ENCODE data around the gene SLC35D1. TPM values are rescaled to one million over a fixed set of nuclear protein-coding genes. Genes with fewer than 3 reads are reported as not detected.

Gene SLC35D1
- total and polyA plus RNA-seq, 4 donors, result 12.3 to 15.0 (median 13.5) TPM

- H3K27ac ChIP-seq (ENCODE audit: low read depth, low read length), result peak overlapping the region; percentile 95
- no peaks in the 10 kb centered on the region for H3K9me3 ChIP-seq (ENCODE audit: control insufficient read depth, insufficient read depth, low read length)
- peak in 1 of 6 donors; percentile 33 for DNase-seq (ENCODE audit: low read depth in 4 of 6, low spot score in 6 of 6)
- no peaks in the 10 kb centered on the region for H3K27me3 ChIP-seq (ENCODE audit: control insufficient read depth, insufficient read depth, low read length)
- H3K4me1 ChIP-seq (ENCODE audit: control insufficient read depth, insufficient read depth, low read length), result no peaks in the 10 kb centered on the region
- 0% methylated on average over 34 of the region's 34 CpGs for WGBS (ENCODE audit: insufficient coverage)
- H3K36me3 ChIP-seq (ENCODE audit: control insufficient read depth, insufficient read depth, low read length), result peaks cover 5% of the 10 kb centered on the region
- peak overlapping the region; percentile 79 for H3K4me3 ChIP-seq (ENCODE audit: low read depth, low read length)
Observed at GRCh38 chr1:67053535-67053784, 488 bp downstream of the SLC35D1 start.

- Histone ChIP-seq H3K4me3 (ENCODE audit: low read depth, low read length) (peak overlapping the region; percentile 79), H3K27me3 (ENCODE audit: control insufficient read depth, insufficient read depth, low read length) (no peaks in the 10 kb centered on the region), H3K36me3 (ENCODE audit: control insufficient read depth, insufficient read depth, low read length) (peaks cover 5% of the 10 kb centered on the region), H3K4me1 (ENCODE audit: control insufficient read depth, insufficient read depth, low read length) (no peaks in the 10 kb centered on the region), H3K27ac (ENCODE audit: low read depth, low read length) (peak overlapping the region; percentile 89), H3K9me3 (ENCODE audit: control insufficient read depth, insufficient read depth, low read length) (no peaks in the 10 kb centered on the region)
- DNase-seq (ENCODE audit: low read depth in 4 of 6, low spot score in 6 of 6), result peak in 5 of 6 donors; percentile 8 to 46 (median 33)
- WGBS (ENCODE audit: insufficient coverage), result 4% methylated on average over 22 of the region's 25 CpGs
Observed at GRCh38 chr1:67052741-67053534, 1.0 kb downstream of the SLC35D1 start.

GRCh38 chr1:67051196-67051595 is 2.8 kb downstream of the SLC35D1 start:
- no peak for DNase-seq (ENCODE audit: low read depth in 4 of 6, low spot score in 6 of 6)
- H3K9me3 ChIP-seq (ENCODE audit: control insufficient read depth, insufficient read depth, low read length), result no peaks in the 10 kb centered on the region
- no peak overlapping the region for H3K4me3 ChIP-seq (ENCODE audit: low read depth, low read length)
- no peak overlapping the region for H3K27ac ChIP-seq (ENCODE audit: low read depth, low read length)
- no peaks in the 10 kb centered on the region for H3K4me1 ChIP-seq (ENCODE audit: control insufficient read depth, insufficient read depth, low read length)
- peaks cover 9% of the 10 kb centered on the region for H3K36me3 ChIP-seq (ENCODE audit: control insufficient read depth, insufficient read depth, low read length)
- no CpG with 5 or more reads among the region's 4 CpGs for WGBS (ENCODE audit: insufficient coverage)
- no peaks in the 10 kb centered on the region for H3K27me3 ChIP-seq (ENCODE audit: control insufficient read depth, insufficient read depth, low read length)

GRCh38 chr1:67044631-67045270 is 9.2 kb downstream of the SLC35D1 start:
- no peaks in the 10 kb centered on the region for H3K9me3 ChIP-seq (ENCODE audit: control insufficient read depth, insufficient read depth, low read length)
- H3K27ac ChIP-seq (ENCODE audit: low read depth, low read length), result no peak overlapping the region
- H3K4me1 ChIP-seq (ENCODE audit: control insufficient read depth, insufficient read depth, low read length), result no peaks in the 10 kb centered on the region
- WGBS (ENCODE audit: insufficient coverage), result 94% methylated on average over 3 of the region's 4 CpGs
- H3K4me3 ChIP-seq (ENCODE audit: low read depth, low read length), result no peak overlapping the region
- no peaks in the 10 kb centered on the region for H3K27me3 ChIP-seq (ENCODE audit: control insufficient read depth, insufficient read depth, low read length)
- peaks cover 32% of the 10 kb centered on the region for H3K36me3 ChIP-seq (ENCODE audit: control insufficient read depth, insufficient read depth, low read length)
- no peak for DNase-seq (ENCODE audit: low read depth in 4 of 6, low spot score in 6 of 6)

- no peaks in the 10 kb centered on the region for H3K4me1 ChIP-seq (ENCODE audit: control insufficient read depth, insufficient read depth, low read length)
- H3K27me3 ChIP-seq (ENCODE audit: control insufficient read depth, insufficient read depth, low read length), result no peaks in the 10 kb centered on the region
- peaks cover 27% of the 10 kb centered on the region for H3K36me3 ChIP-seq (ENCODE audit: control insufficient read depth, insufficient read depth, low read length)
- 100% methylated on average over 1 of the region's 3 CpGs for WGBS (ENCODE audit: insufficient coverage)
- H3K27ac ChIP-seq (ENCODE audit: low read depth, low read length), result no peak overlapping the region
- H3K4me3 ChIP-seq (ENCODE audit: low read depth, low read length), result no peak overlapping the region
- no peak for DNase-seq (ENCODE audit: low read depth in 4 of 6, low spot score in 6 of 6)
- H3K9me3 ChIP-seq (ENCODE audit: control insufficient read depth, insufficient read depth, low read length), result no peaks in the 10 kb centered on the region
Observed at GRCh38 chr1:67043366-67043765, 10.6 kb downstream of the SLC35D1 start.

- Histone ChIP-seq H3K36me3 (ENCODE audit: control insufficient read depth, insufficient read depth, low read length) (peaks cover 27% of the 10 kb centered on the region), H3K9me3 (ENCODE audit: control insufficient read depth, insufficient read depth, low read length) (no peaks in the 10 kb centered on the region), H3K4me3 (ENCODE audit: low read depth, low read length) (no peak overlapping the region), H3K27ac (ENCODE audit: low read depth, low read length) (no peak overlapping the region), H3K4me1 (ENCODE audit: control insufficient read depth, insufficient read depth, low read length) (no peaks in the 10 kb centered on the region), H3K27me3 (ENCODE audit: control insufficient read depth, insufficient read depth, low read length) (no peaks in the 10 kb centered on the region)
- WGBS (ENCODE audit: insufficient coverage), result 80% methylated on average over 1 of the region's 5 CpGs
- DNase-seq (ENCODE audit: low read depth in 4 of 6, low spot score in 6 of 6), result no peak
Observed at GRCh38 chr1:67041841-67042503, 12.0 kb downstream of the SLC35D1 start.

GRCh38 chr1:67040405-67040804 is 13.5 kb downstream of the SLC35D1 start:
- H3K36me3 ChIP-seq (ENCODE audit: control insufficient read depth, insufficient read depth, low read length), result peaks cover 24% of the 10 kb centered on the region
- H3K27me3 ChIP-seq (ENCODE audit: control insufficient read depth, insufficient read depth, low read length), result no peaks in the 10 kb centered on the region
- no peak overlapping the region for H3K27ac ChIP-seq (ENCODE audit: low read depth, low read length)
- H3K4me3 ChIP-seq (ENCODE audit: low read depth, low read length), result no peak overlapping the region
- 100% methylated on average over 1 of the region's 1 CpG for WGBS (ENCODE audit: insufficient coverage)
- no peaks in the 10 kb centered on the region for H3K4me1 ChIP-seq (ENCODE audit: control insufficient read depth, insufficient read depth, low read length)
- H3K9me3 ChIP-seq (ENCODE audit: control insufficient read depth, insufficient read depth, low read length), result no peaks in the 10 kb centered on the region
- DNase-seq (ENCODE audit: low read depth in 4 of 6, low spot score in 6 of 6), result no peak

- Histone ChIP-seq H3K4me1 (ENCODE audit: control insufficient read depth, insufficient read depth, low read length) (no peaks in the 10 kb centered on the region), H3K27ac (ENCODE audit: low read depth, low read length) (no peak overlapping the region), H3K4me3 (ENCODE audit: low read depth, low read length) (no peak overlapping the region), H3K9me3 (ENCODE audit: control insufficient read depth, insufficient read depth, low read length) (no peaks in the 10 kb centered on the region), H3K27me3 (ENCODE audit: control insufficient read depth, insufficient read depth, low read length) (no peaks in the 10 kb centered on the region), H3K36me3 (ENCODE audit: control insufficient read depth, insufficient read depth, low read length) (no peaks in the 10 kb centered on the region)
- no CpG with 5 or more reads among the region's 4 CpGs for WGBS (ENCODE audit: insufficient coverage)
- DNase-seq (ENCODE audit: low read depth in 4 of 6, low spot score in 6 of 6), result no peak
Observed at GRCh38 chr1:67031859-67032247, 22.1 kb downstream of the SLC35D1 start.

- Histone ChIP-seq H3K36me3 (ENCODE audit: control insufficient read depth, insufficient read depth, low read length) (no peaks in the 10 kb centered on the region), H3K4me1 (ENCODE audit: control insufficient read depth, insufficient read depth, low read length) (no peaks in the 10 kb centered on the region), H3K27ac (ENCODE audit: low read depth, low read length) (no peak overlapping the region), H3K4me3 (ENCODE audit: low read depth, low read length) (no peak overlapping the region), H3K27me3 (ENCODE audit: control insufficient read depth, insufficient read depth, low read length) (no peaks in the 10 kb centered on the region), H3K9me3 (ENCODE audit: control insufficient read depth, insufficient read depth, low read length) (no peaks in the 10 kb centered on the region)
- DNase-seq (ENCODE audit: low read depth in 4 of 6, low spot score in 6 of 6), result peak in 3 of 6 donors; percentile 6 to 64 (median 10)
- 75% methylated on average over 3 of the region's 5 CpGs for WGBS (ENCODE audit: insufficient coverage)
Observed at GRCh38 chr1:67031121-67031858, 22.7 kb downstream of the SLC35D1 start.

Measured in spinal cord (tissue), 10 donors.